DND-41 (cell line): ENCODE data around the gene ANKRD65.

Experiments used
- ATAC-seq: fragments of 200-7000 bp; cut with Tn5 transposase; 3 replicates; pipeline ENCODE4 v1.9.1; 2021; ENCODE audit warnings: low read depth; ENCODE audit not compliant: insufficient read depth
- DNase-seq: peaks from one replicate; pipeline ENCODE4 v3.0.0-alpha.2; 2020
- H2AFZ ChIP-seq: 2 replicates; pipeline ENCODE4 v1.6.0; 2012; ENCODE audit warnings: low read depth, low read length
- H3K27ac ChIP-seq: 2 replicates; pipeline ENCODE4 v1.5.1; 2012; ENCODE audit warnings: low read length, inconsistent platforms
- H3K27me3 ChIP-seq: fragments of 200-600 bp; sonication (generic); 2 replicates; pipeline ENCODE4 v1.6.0; 2012; ENCODE audit warnings: low read length, mild to moderate bottlenecking, inconsistent platforms; ENCODE audit not compliant: insufficient read depth, poor library complexity
- H3K36me3 ChIP-seq: 2 replicates; pipeline ENCODE4 v1.5.1; 2012; ENCODE audit warnings: low read length, inconsistent platforms; ENCODE audit not compliant: insufficient read depth
- H3K4me1 ChIP-seq: 2 replicates; pipeline ENCODE4 v1.5.1; 2012; ENCODE audit warnings: mild to moderate bottlenecking, low read length; ENCODE audit not compliant: insufficient read depth
- H3K4me2 ChIP-seq: 2 replicates; pipeline ENCODE4 v1.6.0; 2012; ENCODE audit warnings: mild to moderate bottlenecking, moderate library complexity, low read length, inconsistent platforms; ENCODE audit not compliant: insufficient read depth
- H3K4me3 ChIP-seq, 2 experiments: fragments of 200-600 bp in 1 of 2; shearing (Covaris generic) in 1 of 2; 2 replicates each; pipeline ENCODE4 v1.5.1; 2012 to 2016; ENCODE audit warnings: inconsistent platforms in 2 of 2, low read length in 2 of 2, mild to moderate bottlenecking in 2 of 2, low read depth in 1 of 2, moderate library complexity in 1 of 2
- H3K79me2 ChIP-seq: 2 replicates; pipeline ENCODE4 v1.6.0; 2012; ENCODE audit warnings: low read length, inconsistent platforms; ENCODE audit not compliant: insufficient read depth
- H3K9ac ChIP-seq: 2 replicates; pipeline ENCODE4 v1.6.0; 2012; ENCODE audit warnings: low read depth, mild to moderate bottlenecking, inconsistent platforms, low read length, moderate library complexity
- H3K9me3 ChIP-seq: 2 replicates; pipeline ENCODE4 v1.5.1; 2012; ENCODE audit warnings: low read length, moderate library complexity, mild to moderate bottlenecking, inconsistent platforms; ENCODE audit not compliant: insufficient read depth, severe bottlenecking
- H4K20me1 ChIP-seq: 2 replicates; pipeline ENCODE4 v1.6.0; 2012; ENCODE audit warnings: low read length; ENCODE audit not compliant: insufficient read depth
- EZH2 ChIP-seq: IDR thresholded peaks from 3 replicates; pipeline ENCODE4 v1.6.1; 2012; ENCODE audit warnings: borderline replicate concordance, low read depth, mild to moderate bottlenecking, moderate library complexity, low read length, inconsistent platforms; ENCODE audit not compliant: severe bottlenecking
- TF ChIP-seq, protein P1 (sequence below): IDR thresholded peaks from 2 replicates; pipeline ENCODE4 v1.5.1; 2012; ENCODE audit warnings: borderline replicate concordance, low read length, moderate library complexity, mild to moderate bottlenecking; ENCODE audit not compliant: poor library complexity, severe bottlenecking; ENCODE audit errors: extremely low read depth

The ANKRD65 gene

DNA sequence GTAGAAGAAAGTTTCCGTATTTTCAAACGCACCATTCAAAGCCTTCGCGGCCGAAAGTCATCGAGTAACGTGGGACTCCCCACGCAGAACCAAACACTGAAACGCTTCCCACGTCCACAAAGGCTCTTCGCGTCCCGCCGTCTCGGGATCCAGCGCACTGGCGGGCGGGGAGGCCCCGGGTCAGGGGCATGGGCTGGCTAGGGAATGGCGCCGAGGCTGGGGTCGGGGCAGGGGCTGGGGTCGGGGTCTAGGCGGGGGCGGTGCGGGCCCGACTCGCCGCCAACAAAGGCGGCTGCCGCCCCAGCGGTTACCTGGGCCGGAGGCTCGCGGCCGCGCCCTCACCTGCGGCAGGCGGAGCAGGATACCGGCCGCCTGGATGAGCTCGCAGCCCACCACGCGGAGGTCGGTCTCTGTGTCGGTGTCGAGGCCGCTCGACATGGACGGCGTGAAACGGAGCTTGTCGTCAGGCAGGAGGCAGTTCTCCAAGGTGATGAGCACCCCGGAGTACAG lies 22.3 kb downstream of the ANKRD65 start:
- 0 out of 3 replicates have a peak, but pooled peaks have one; percentile 0 for ATAC-seq
- peak overlapping the region; percentile 82 for H3K4me2 ChIP-seq
- H3K9ac ChIP-seq, result peak overlapping the region; percentile 71
- no peaks in the 10 kb centered on the region for H3K27me3 ChIP-seq
- peaks cover 28% of the 10 kb centered on the region for H4K20me1 ChIP-seq
- peak overlapping the region; percentile 84 to 87; a peak in 3 of 4 replicates for H3K4me3 ChIP-seq
- DNase-seq, result no peak
- H3K9me3 ChIP-seq, result no peaks in the 10 kb centered on the region
- TF ChIP-seq EZH2, result no peak
- TF ChIP-seq, protein P1, sequence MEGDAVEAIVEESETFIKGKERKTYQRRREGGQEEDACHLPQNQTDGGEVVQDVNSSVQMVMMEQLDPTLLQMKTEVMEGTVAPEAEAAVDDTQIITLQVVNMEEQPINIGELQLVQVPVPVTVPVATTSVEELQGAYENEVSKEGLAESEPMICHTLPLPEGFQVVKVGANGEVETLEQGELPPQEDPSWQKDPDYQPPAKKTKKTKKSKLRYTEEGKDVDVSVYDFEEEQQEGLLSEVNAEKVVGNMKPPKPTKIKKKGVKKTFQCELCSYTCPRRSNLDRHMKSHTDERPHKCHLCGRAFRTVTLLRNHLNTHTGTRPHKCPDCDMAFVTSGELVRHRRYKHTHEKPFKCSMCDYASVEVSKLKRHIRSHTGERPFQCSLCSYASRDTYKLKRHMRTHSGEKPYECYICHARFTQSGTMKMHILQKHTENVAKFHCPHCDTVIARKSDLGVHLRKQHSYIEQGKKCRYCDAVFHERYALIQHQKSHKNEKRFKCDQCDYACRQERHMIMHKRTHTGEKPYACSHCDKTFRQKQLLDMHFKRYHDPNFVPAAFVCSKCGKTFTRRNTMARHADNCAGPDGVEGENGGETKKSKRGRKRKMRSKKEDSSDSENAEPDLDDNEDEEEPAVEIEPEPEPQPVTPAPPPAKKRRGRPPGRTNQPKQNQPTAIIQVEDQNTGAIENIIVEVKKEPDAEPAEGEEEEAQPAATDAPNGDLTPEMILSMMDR, result no peak
- peak overlapping the region; percentile 88 for H3K27ac ChIP-seq
- H3K79me2 ChIP-seq, result peaks cover 83% of the 10 kb centered on the region
- peak overlapping the region; percentile 75 for H2AFZ ChIP-seq
- peaks cover 50% of the 10 kb centered on the region for H3K4me1 ChIP-seq
- peaks cover 78% of the 10 kb centered on the region for H3K36me3 ChIP-seq

DNA sequence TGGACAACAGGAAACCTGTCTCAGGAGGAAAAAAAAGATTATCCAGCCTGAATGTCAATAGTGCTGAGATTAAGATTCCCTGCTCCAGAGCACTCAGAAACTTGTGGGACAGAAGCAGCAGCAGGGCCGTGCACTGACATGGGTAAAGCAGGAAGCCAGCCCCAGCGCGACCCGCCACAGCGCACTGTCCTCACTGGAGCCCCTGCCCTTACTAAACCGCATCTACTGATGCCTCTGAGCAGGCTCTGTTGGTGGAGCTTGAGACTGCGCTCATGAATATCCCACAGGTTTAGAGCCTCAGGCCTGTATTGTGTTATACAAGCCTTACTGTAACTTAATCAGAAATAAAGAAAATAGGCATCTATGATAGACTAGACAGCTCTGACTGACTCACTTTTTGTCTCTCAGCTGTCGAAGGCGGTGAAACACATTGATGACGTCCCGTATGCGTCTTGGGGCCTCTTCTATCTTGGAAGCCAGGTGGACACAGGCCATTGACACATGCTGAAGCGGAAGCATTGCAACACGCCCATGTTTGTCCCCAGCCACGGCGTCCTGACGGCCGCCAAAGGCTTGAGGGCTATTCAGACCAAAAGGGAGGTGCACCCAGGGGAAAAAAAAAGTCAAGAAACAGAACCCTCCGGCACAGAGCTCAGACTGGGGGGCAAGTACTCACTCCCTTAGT lies 23.1 kb downstream of the ANKRD65 start:
- no peaks in the 10 kb centered on the region for H3K9me3 ChIP-seq
- H3K9ac ChIP-seq, result peak overlapping the region; percentile 71
- DNase-seq, result no peak
- TF ChIP-seq, protein P1, result no peak
- TF ChIP-seq EZH2, result no peak
- H2AFZ ChIP-seq, result no peak overlapping the region
- ATAC-seq, result no peak
- H3K27me3 ChIP-seq, result no peaks in the 10 kb centered on the region
- H4K20me1 ChIP-seq, result peaks cover 35% of the 10 kb centered on the region
- peaks cover 85% of the 10 kb centered on the region for H3K79me2 ChIP-seq
- H3K4me2 ChIP-seq, result peak overlapping the region; percentile 82
- H3K4me1 ChIP-seq, result peaks cover 50% of the 10 kb centered on the region
- H3K4me3 ChIP-seq, result peak overlapping the region; percentile 84 to 87; a peak in 3 of 4 replicates
- peaks cover 79% of the 10 kb centered on the region for H3K36me3 ChIP-seq
- peak overlapping the region; percentile 88 for H3K27ac ChIP-seq

DNA sequence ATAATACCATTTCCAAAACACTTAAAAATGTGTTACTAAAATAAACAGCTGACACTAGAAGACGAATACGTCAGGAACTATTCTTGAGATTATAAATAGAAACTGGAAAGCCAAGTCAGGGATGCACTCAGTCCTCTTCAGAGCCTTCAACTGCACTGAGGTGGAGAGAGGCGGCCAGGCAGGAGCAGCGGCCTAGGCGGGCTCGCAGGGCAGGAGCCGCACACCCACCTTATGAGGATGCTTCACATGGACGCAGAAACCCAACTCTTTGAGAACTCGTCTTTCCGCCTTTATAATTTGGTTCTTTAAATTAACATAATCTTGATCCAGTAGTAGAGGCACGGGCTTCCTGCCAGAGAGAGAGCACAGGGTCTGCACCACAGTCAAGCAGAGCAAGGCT lies 25.9 kb downstream of the ANKRD65 start:
- H3K36me3 ChIP-seq, result peaks cover 79% of the 10 kb centered on the region
- H2AFZ ChIP-seq, result no peak overlapping the region
- no peak for TF ChIP-seq EZH2
- TF ChIP-seq, protein P1, result no peak
- H3K4me3 ChIP-seq, result no peak overlapping the region
- DNase-seq, result no peak
- no peak overlapping the region for H3K9ac ChIP-seq
- no peaks in the 10 kb centered on the region for H3K9me3 ChIP-seq
- H4K20me1 ChIP-seq, result peaks cover 24% of the 10 kb centered on the region
- no peak overlapping the region for H3K4me2 ChIP-seq
- peaks cover 27% of the 10 kb centered on the region for H3K4me1 ChIP-seq
- H3K79me2 ChIP-seq, result peaks cover 65% of the 10 kb centered on the region
- ATAC-seq, result no peak
- H3K27me3 ChIP-seq, result no peaks in the 10 kb centered on the region
- H3K27ac ChIP-seq, result no peak overlapping the region
